Hepatocyte (in vitro differentiated cells): ENCODE results near the gene TRIM60. TPM values are rescaled to one million over a fixed set of nuclear protein-coding genes. Genes with fewer than 3 reads are reported as not detected.
"Not testable (repeated sequence)": the region's sequence is repeated elsewhere in the genome, so short reads cannot be mapped to it uniquely, and the experiment has no call there.

ENCODE experiments used
- DNase-seq: peaks from one replicate; pipeline ENCODE4 v3.0.0-alpha.2; 2016; ENCODE audit warnings: low spot score
- H2AFZ ChIP-seq: fragments of 200-600 bp; sonication (generic); 2 replicates; pipeline ENCODE4 v1.6.0; 2016; ENCODE audit warnings: antibody characterized with exemption, mild to moderate bottlenecking
- H3K27ac ChIP-seq: fragments of 200-600 bp; sonication (generic); 2 replicates; pipeline ENCODE4 v1.5.1; 2016; ENCODE audit warnings: mild to moderate bottlenecking
- H3K27me3 ChIP-seq: fragments of 200-600 bp; sonication (generic); 2 replicates; pipeline ENCODE4 v1.6.1; 2016
- H3K36me3 ChIP-seq: fragments of 200-600 bp; sonication (generic); replicated peaks from 2 replicates; pipeline ENCODE4 v1.5.1; 2016; ENCODE audit warnings: low read depth; ENCODE audit not compliant: insufficient read depth
- H3K4me1 ChIP-seq: fragments of 200-600 bp; sonication (generic); 2 replicates; pipeline ENCODE4 v1.5.1; 2016; ENCODE audit warnings: mild to moderate bottlenecking, moderate library complexity; ENCODE audit not compliant: insufficient read depth
- H3K4me2 ChIP-seq: fragments of 200-600 bp; sonication (generic); 2 replicates; pipeline ENCODE4 v1.6.0; 2016
- H3K4me3 ChIP-seq: fragments of 200-600 bp; sonication (generic); 2 replicates; pipeline ENCODE4 v1.5.1; 2016; ENCODE audit warnings: mild to moderate bottlenecking
- H3K79me2 ChIP-seq: fragments of 200-600 bp; sonication (generic); 2 replicates; pipeline ENCODE4 v1.6.0; 2017; ENCODE audit warnings: mild to moderate bottlenecking
- H3K9me2 ChIP-seq: fragments of 200-600 bp; sonication (generic); replicated peaks from 2 replicates; pipeline ENCODE4 v1.6.0; 2017; ENCODE audit warnings: mild to moderate bottlenecking; ENCODE audit not compliant: insufficient read depth
- H3K9me3 ChIP-seq: fragments of 200-600 bp; sonication (generic); 2 replicates; pipeline ENCODE4 v1.5.1; 2016; ENCODE audit warnings: low read depth, mild to moderate bottlenecking
- H4K20me1 ChIP-seq: fragments of 200-600 bp; sonication (generic); 2 replicates; pipeline ENCODE4 v1.6.0; 2016; ENCODE audit warnings: mild to moderate bottlenecking; ENCODE audit not compliant: insufficient read depth, poor library complexity, severe bottlenecking
- CTCF ChIP-seq: fragments of 200-600 bp; sonication (generic); IDR thresholded peaks from 2 replicates; pipeline ENCODE4 v1.5.1; 2016; ENCODE audit warnings: antibody characterized with exemption, mild to moderate bottlenecking; ENCODE audit not compliant: poor library complexity
- EZH2 ChIP-seq: fragments of 200-600 bp; sonication (generic); IDR thresholded peaks from 2 replicates; pipeline ENCODE4 v1.6.1; 2016; ENCODE audit warnings: antibody characterized with exemption, mild to moderate bottlenecking, borderline replicate concordance
- EZH2phosphoT487 ChIP-seq: fragments of 200-600 bp; sonication (generic); IDR thresholded peaks from one replicate; pipeline ENCODE4 v1.6.1; 2018; ENCODE audit warnings: antibody characterized with exemption, mild to moderate bottlenecking, low read depth, moderate library complexity; ENCODE audit not compliant: unreplicated experiment, severe bottlenecking
- WGBS: methylation state at CpG from one replicate; pipeline ENCODE4 v1.1.6; 2016; ENCODE audit warnings: low lambda C conversion rate; ENCODE audit errors: missing lambda C conversion rate; 5-methylcytosine and 5-hydroxymethylcytosine counted together
- polyA plus RNA-seq: library from polyadenylated mRNA; unstranded; fragments of >200 nt; fragmentation: Nextera tagmentation; extraction: Ambion mirVana; gene quantifications from 2 replicates; pipeline ENCODE4 v1.2.1, GENCODE V29; 2016
- total RNA-seq: library from RNA; depleted of rRNA; stranded (reverse); fragments of >200 nt; gene quantifications from 2 replicates; pipeline ENCODE4 v1.2.3, GENCODE V29; 2014

TRIM60 gene
- total and polyA plus RNA-seq, 2 experiments from 2014 or later, result not detected

GRCh38 chr4:165058666-165059065 is 26.9 kb downstream of the TRIM60 start:
- Histone ChIP-seq H2AFZ (no peak overlapping the region), H3K4me1 (no peaks in the 10 kb centered on the region), H3K4me2 (no peak overlapping the region), H4K20me1 (no peaks in the 10 kb centered on the region), H3K27ac (no peak overlapping the region), H3K9me3 (no peaks in the 10 kb centered on the region), H3K9me2 (no peaks in the 10 kb centered on the region), H3K27me3 (no peaks in the 10 kb centered on the region), H3K36me3 (no peaks in the 10 kb centered on the region), H3K4me3 (no peak overlapping the region), H3K79me2 (no peaks in the 10 kb centered on the region)
- TF ChIP-seq EZH2phosphoT487 (no peak), CTCF (no peak), EZH2 (no peak)
- 92% methylated on average over 2 of the region's 2 CpGs for WGBS
- no peak for DNase-seq

- no peak for TF ChIP-seq EZH2phosphoT487
- no peak for TF ChIP-seq EZH2
- no peak for TF ChIP-seq CTCF
- WGBS, result 85% methylated on average over 4 of the region's 4 CpGs
Measured at GRCh38 chr4:165059386-165059785, 27.6 kb downstream of the TRIM60 start.

DNA sequence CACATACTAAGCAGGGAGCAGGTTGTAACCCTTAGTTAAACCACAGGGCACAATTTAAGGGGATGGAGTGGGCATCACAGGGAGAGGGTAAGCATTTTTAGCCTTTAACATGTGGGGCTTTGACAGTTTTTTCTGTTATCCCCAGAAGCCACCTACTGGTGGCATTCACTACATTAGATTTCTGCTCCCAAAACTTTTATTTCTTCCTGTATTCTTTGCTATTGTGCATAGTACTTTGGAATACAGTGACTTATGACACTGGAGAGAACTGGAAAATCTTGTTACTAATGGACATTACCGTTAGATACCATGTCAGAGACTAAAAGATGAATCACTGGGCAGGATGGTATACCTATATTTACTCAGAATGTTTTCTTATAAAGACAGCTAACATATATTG is 29.1 kb downstream of the TRIM60 start:
- Histone ChIP-seq H3K9me3 (no peaks in the 10 kb centered on the region), H3K4me1 (no peaks in the 10 kb centered on the region), H3K36me3 (no peaks in the 10 kb centered on the region), H3K27ac (no peak overlapping the region), H3K4me3 (no peak overlapping the region), H2AFZ (no peak overlapping the region), H3K79me2 (no peaks in the 10 kb centered on the region), H3K4me2 (no peak overlapping the region), H3K27me3 (no peaks in the 10 kb centered on the region), H3K9me2 (no peaks in the 10 kb centered on the region), H4K20me1 (no peaks in the 10 kb centered on the region)
- DNase-seq, result no peak
- 50% methylated on average over 1 of the region's 1 CpG for WGBS
- no peak for TF ChIP-seq EZH2phosphoT487
- TF ChIP-seq CTCF, result peak; percentile 27
- no peak for TF ChIP-seq EZH2

More at GRCh38 chr4:165059386-165059785, 27.6 kb downstream of the TRIM60 start:
- Histone ChIP-seq H3K4me3 (no peak overlapping the region), H3K9me2 (no peaks in the 10 kb centered on the region), H3K36me3 (no peaks in the 10 kb centered on the region), H2AFZ (no peak overlapping the region), H4K20me1 (no peaks in the 10 kb centered on the region), H3K9me3 (no peaks in the 10 kb centered on the region), H3K4me1 (no peaks in the 10 kb centered on the region), H3K4me2 (no peak overlapping the region), H3K27me3 (no peaks in the 10 kb centered on the region), H3K27ac (no peak overlapping the region), H3K79me2 (no peaks in the 10 kb centered on the region)
- no peak for DNase-seq

GRCh38 chr4:165070560-165070959 is 38.8 kb downstream of the TRIM60 start:
- no peak overlapping the region for H3K4me3 ChIP-seq
- no peaks in the 10 kb centered on the region for H3K9me3 ChIP-seq
- TF ChIP-seq CTCF, result no peak
- no peak for TF ChIP-seq EZH2
- TF ChIP-seq EZH2phosphoT487, result no peak
- H3K27me3 ChIP-seq, result no peaks in the 10 kb centered on the region
- 55% methylated on average over 1 of the region's 1 CpG for WGBS
- H3K4me1 ChIP-seq, result peaks cover 4% of the 10 kb centered on the region
- no peak overlapping the region for H2AFZ ChIP-seq
- no peak overlapping the region for H3K27ac ChIP-seq
- H4K20me1 ChIP-seq, result no peaks in the 10 kb centered on the region
- H3K4me2 ChIP-seq, result no peak overlapping the region
- H3K9me2 ChIP-seq, result no peaks in the 10 kb centered on the region
- H3K79me2 ChIP-seq, result no peaks in the 10 kb centered on the region
- DNase-seq, result no peak
- no peaks in the 10 kb centered on the region for H3K36me3 ChIP-seq

GRCh38 chr4:165073346-165073745 is 41.5 kb downstream of the TRIM60 start:
- H3K36me3 ChIP-seq, H3K27me3 ChIP-seq, H4K20me1 ChIP-seq, H3K79me2 ChIP-seq, H2AFZ ChIP-seq, H3K4me3 ChIP-seq, H3K9me3 ChIP-seq, H3K9me2 ChIP-seq, H3K4me1 ChIP-seq, DNase-seq: not testable (repeated sequence)
- WGBS, result 26% methylated on average over 11 of the region's 11 CpGs
- peak overlapping the region; percentile 26 for H3K27ac ChIP-seq
- peak overlapping the region; percentile 61 for H3K4me2 ChIP-seq
